HG02973 (cell line): ENCODE measurements around the gene MS4A2.
"Not testable (repeated sequence)": the region's sequence is repeated elsewhere in the genome, so short reads cannot be mapped to it uniquely, and the experiment has no call there.

Experiments
- ATAC-seq: cut with Tn5 transposase; IDR thresholded peaks from one replicate; pipeline ENCODE4 v1.9.1; 2021; ENCODE audit warnings: moderate library complexity; ENCODE audit not compliant: unreplicated experiment

The MS4A2 gene

DNA sequence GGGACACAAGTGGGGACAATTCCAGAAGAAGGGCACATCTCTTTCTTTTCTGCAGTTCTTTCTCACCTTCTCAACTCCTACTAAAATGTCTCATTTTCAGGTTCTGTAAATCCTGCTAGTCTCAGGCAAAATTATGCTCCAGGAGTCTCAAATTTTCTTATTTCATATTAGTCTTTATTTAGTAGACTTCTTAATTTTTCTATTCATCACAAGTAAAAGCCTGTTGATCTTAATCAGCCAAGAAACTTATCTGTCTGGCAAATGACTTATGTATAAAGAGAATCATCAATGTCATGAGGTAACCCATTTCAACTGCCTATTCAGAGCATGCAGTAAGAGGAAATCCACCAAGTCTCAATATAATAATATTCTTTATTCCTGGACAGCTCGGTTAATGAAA is at the start of gene MS4A2:
TSS of gene MS4A2 (plus strand) at position 301 of the 400 bp plus-strand sequence. CDS start 102 bp downstream, outside the sequence.
- ATAC-seq = no peak

GRCh38 chr11:60040109-60040508 is 48.4 kb upstream of the MS4A2 start, which contains the start of gene OOSP2:
Gene OOSP2 (plus strand): TSS chr11:60040409. CDS start chr11:60040460, 51 bp downstream.
- ATAC-seq = no peak

DNA sequence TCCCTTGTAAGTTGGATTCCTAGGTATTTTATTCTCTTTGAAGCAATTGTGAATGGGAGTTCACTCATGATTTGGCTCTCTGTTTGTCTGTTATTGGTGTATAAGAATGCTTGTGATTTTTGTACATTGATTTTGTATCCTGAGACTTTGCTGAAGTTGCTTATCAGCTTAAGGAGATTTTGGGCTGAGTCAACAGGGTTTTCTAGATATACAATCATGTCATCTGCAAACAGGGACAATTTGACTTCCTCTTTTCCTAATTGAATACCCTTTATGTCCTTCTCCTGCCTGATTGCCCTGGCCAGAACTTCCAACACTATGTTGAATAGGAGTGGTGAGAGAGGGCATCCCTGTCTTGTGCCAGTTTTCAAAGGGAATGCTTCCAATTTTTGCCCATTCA is 38.0 kb upstream of the MS4A2 start:
- ATAC-seq = not testable (repeated sequence)

DNA sequence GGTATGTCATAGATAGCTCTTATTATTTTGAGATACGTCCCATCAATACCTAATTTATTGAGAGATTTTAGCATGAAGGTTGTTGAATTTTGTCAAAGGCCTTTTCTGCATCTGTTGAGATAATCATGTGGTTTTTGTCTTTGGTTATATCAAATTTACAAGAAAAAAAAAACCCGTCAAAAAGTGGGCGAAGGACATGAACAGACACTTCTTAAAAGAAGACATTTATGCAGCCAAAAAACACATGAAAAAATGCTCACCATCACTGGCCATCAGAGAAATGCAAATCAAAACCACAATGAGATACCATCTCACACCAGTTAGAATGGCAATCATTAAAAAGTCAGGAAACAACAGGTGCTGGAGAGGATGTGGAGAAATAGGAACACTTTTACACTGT is 37.6 kb upstream of the MS4A2 start:
- not testable (repeated sequence) for ATAC-seq

GRCh38 chr11:60056349-60056969 is 32.0 kb upstream of the MS4A2 start, which contains the start of gene MS4A3:
Gene MS4A3 (plus strand): TSS chr11:60056665. CDS start chr11:60061161, 4,496 bp downstream.
- ATAC-seq = no peak

DNA sequence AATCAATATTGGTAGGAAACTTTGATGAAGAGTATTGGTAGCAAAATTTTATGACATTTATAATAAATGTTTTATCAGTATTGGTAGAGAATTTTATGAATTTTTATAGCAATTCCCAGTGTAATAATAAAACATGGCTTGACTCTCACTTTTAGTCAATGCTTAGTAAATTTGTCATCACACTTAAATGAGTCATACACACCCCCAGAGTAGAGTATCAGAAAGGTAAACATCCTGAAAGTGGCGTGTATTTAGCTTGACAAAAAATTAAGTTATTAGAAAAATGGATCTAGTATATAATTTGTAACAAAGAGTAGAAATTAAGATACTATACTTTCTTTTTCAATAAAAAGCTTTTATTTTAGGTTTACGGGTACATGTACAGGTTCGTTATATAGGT is 29.4 kb upstream of the MS4A2 start:
- ATAC-seq = no peak

GRCh38 chr11:60059521-60060240 is 28.8 kb upstream of the MS4A2 start:
- ATAC-seq = no peak

DNA sequence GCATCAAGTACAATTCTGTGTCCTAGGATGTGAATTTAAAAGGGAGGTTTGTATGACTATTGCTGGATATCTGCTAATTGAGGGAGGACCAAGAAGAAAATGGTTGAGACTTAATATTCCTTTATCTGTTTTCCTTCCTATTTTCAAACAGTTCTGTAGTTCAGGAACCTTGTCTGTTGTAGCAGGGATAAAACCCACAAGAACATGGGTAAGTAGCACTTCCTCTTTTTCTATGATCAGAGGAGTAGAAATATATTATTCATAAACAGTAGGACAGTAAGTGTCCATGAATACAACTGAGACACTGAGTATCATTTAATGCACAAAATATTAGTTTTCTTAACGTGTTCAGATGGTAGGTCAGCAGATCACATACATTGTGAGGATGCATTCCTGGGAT is 24.4 kb upstream of the MS4A2 start:
- no peak for ATAC-seq

DNA sequence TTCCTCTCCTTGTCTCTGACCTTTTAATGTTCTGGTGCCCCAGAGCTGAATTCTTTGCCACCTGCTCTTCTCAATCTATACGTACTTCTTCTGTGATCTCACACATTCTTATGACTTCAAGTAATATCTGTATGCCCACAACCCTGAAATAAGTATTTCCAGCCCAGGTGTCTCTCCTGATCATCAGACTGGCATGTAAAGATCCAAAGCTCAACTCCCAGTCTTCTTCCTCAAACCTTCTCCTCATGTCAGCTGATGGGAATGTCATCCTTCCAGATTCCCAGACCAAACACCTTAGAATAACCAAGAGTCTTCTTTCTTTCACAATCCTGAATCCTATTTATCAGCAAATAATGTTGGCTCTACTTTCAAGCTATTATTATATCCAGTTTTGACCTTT is 22.7 kb upstream of the MS4A2 start:
- ATAC-seq = no peak

DNA sequence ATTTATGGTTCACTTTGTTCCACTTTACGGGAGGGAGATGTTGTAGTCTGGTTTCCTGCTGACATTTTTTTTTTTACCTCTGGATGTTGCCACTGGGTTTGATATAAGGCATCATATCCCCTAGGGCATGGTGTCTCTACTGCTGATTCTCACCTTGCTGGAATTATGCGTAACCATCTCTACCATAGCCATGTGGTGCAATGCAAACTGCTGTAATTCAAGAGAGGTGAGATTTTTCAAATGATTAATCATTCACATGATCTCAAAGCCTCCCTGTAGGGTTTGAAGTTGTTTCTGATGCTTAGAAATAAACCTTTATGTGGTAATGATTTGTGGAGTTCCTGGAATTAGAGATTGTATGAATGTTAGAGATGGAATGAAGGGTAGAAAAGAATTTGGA is 19.0 kb upstream of the MS4A2 start:
- no peak for ATAC-seq

- ATAC-seq = not testable (repeated sequence)
Observed at GRCh38 chr11:60071644-60072043, 16.8 kb upstream of the MS4A2 start.

GRCh38 chr11:60077216-60077817 is 11.1 kb upstream of the MS4A2 start:
- ATAC-seq = no peak

GRCh38 chr11:60077981-60078380 is 10.5 kb upstream of the MS4A2 start:
- ATAC-seq = no peak

DNA sequence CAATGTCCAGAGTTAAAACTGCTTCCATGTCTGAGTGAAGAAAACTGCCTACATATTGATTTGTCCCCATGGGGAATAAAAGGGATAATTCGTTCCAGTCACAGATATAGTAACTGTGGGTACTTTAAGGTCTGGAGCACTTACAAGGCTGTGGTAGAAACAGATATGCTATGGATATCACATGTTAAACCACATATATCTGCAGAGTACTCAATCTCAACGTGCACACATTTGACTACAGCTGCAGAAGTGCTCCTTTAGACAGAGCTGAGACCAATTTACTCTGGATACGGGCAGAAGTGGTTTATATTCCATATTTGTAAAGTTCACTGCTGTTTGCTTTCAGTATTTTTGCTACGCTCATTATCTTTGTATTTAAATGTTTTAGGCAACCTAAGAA is 9.7 kb upstream of the MS4A2 start:
- ATAC-seq = no peak

- ATAC-seq = no peak
Observed at GRCh38 chr11:60080535-60080934, 7.9 kb upstream of the MS4A2 start.

GRCh38 chr11:60084631-60085273 is 3.7 kb upstream of the MS4A2 start:
- ATAC-seq = no peak

- ATAC-seq = no peak
Observed at GRCh38 chr11:60085909-60086308, 2.6 kb upstream of the MS4A2 start.

- ATAC-seq = no peak
Observed at GRCh38 chr11:60087239-60087638, 1.2 kb upstream of the MS4A2 start.

- ATAC-seq = no peak
Observed at GRCh38 chr11:60095477-60096120, 7.1 kb downstream of the MS4A2 start.

DNA sequence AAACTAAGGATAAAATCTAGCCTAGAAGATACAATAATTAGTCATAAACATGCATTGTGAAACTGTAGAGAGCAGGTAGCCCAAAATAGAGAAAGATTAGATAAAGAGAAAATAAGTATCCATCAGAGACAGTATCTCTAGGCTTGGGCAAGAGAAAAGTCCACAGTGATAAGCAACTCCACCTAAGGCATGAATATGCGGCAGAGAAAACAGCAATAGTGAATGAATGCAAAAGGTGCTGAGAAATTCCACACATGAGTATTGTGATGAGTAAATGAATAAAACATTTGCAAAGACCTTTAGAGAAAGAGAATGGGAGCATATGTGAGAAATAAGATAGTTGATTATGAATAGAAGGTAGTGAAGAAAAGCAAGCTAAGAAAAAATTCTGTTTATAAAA is 8.7 kb downstream of the MS4A2 start:
- no peak for ATAC-seq

DNA sequence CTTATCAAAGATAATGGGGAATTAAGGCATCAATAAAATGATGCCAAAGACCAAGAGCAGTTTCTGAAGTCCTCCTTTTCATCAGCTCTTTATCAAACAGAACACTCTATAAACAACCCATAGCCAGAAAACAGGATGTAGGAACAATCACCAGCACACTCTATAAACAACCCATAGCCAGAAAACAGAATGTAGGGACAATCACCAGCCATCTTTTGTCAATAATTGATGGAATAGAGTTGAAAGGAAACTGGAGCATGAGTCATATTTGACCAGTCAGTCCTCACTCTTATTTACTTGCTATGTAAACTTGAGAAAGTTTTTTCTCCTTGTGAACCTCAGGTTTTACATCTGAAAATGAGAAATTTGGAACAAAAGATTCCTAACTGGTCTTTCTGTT is 10.0 kb downstream of the MS4A2 start:
- no peak for ATAC-seq
